ENCODE measurements around the gene MYOD1. TPM values are rescaled to one million over a fixed set of nuclear protein-coding genes. Genes with fewer than 3 reads are reported as not detected.

MYOD1 gene
- total and polyA plus RNA-seq, 9 of the 15 experiments (the other 6 are each of a cell fraction or from before 2014, with no cell fraction given) = not detected

DNA sequence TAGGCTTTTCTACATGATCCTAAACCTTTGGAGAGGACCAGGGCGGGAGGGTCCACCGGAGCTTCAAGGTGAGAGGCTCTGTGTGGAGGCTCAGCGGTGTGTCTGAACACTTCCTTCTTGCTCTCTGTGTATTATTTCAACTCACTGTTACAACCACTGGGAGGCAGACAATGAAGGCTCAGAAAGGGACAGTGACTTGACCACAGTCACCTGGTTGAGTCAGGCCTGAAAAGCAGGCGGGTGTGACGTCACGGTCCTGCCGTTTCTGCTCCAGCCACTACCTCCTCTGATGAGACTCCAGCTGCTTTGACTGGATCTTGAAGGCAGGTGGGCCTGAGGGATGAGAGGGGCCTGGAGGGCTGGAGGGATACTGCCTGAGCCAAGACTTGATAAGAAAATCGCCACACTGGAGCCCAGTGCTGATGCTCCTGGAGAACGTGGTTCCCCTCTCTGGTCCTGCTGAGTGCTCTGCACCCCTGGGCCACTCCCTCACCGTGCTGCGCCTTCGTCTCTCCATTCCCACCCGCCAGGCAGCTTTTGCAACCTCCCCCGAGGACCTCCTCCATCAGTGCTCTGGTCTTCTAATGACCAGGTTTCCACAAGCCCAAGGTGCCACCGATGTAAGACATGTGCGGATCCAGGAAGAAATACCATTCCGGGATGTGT, 43.1 kb downstream of the MYOD1 start (continued):
- 0 out of 2 replicates have a peak, but pooled peaks have one; percentile 35 for TF ChIP-seq ATF1 (CRISPR knock-in tag; IDR thresholded peaks at IDR 0.05)
- TF ChIP-seq ATF1 (tag; IDR thresholded peaks at IDR 0.05) = peak; percentile 85
- TF ChIP-seq JUND (IDR thresholded peaks at IDR 0.05; ENCODE audit: borderline replicate concordance, low read depth, low read length) = no peak; the same call in 1 of the 2 replicates
- TF ChIP-seq JUND (tag; IDR thresholded peaks at IDR 0.05; ENCODE audit: borderline replicate concordance, low read depth, low read length) = peak; percentile 29; the same call in 1 of the 3 replicates
- TF ChIP-seq, protein P1, sequence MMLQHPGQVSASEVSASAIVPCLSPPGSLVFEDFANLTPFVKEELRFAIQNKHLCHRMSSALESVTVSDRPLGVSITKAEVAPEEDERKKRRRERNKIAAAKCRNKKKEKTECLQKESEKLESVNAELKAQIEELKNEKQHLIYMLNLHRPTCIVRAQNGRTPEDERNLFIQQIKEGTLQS (IDR thresholded peaks at IDR 0.05) = peak; percentile 65
- TF ChIP-seq, protein P1 (CRISPR knock-in tag; conservative IDR thresholded peaks at IDR 0.05) = no peak
- TF ChIP-seq IRF1 (CRISPR knock-in tag; IDR thresholded peaks at IDR 0.05; ENCODE audit: borderline replicate concordance) = no peak
- no peak for TF ChIP-seq SNIP1 (IDR thresholded peaks at IDR 0.05; ENCODE audit: low read depth)
- TF ChIP-seq ATF7 (IDR thresholded peaks at IDR 0.05) = peak; percentile 29; the same call in 1 of the 2 replicates
- TF ChIP-seq SLC30A9 (CRISPR knock-in tag; IDR thresholded peaks at IDR 0.05) = no peak
- TF ChIP-seq RAD21 (CRISPR knock-in tag; conservative IDR thresholded peaks at IDR 0.05 in 1 of 2, IDR thresholded peaks at IDR 0.05 in 1 of 2) = peak; percentile 11 to 63; a peak in 2 of 4 replicates
- TF ChIP-seq MECOM (CRISPR knock-in tag; IDR thresholded peaks at IDR 0.05) = no peak
